NCI-H2081 treated with DMSO at 0.1 percent for 48 hours (cell line): ENCODE results near the gene DPP6.

Source experiments
- DNase-seq: peaks from one replicate; lab custom pipeline; 2025; lab: John Stamatoyannopoulos, UW

DPP6 gene

DNA sequence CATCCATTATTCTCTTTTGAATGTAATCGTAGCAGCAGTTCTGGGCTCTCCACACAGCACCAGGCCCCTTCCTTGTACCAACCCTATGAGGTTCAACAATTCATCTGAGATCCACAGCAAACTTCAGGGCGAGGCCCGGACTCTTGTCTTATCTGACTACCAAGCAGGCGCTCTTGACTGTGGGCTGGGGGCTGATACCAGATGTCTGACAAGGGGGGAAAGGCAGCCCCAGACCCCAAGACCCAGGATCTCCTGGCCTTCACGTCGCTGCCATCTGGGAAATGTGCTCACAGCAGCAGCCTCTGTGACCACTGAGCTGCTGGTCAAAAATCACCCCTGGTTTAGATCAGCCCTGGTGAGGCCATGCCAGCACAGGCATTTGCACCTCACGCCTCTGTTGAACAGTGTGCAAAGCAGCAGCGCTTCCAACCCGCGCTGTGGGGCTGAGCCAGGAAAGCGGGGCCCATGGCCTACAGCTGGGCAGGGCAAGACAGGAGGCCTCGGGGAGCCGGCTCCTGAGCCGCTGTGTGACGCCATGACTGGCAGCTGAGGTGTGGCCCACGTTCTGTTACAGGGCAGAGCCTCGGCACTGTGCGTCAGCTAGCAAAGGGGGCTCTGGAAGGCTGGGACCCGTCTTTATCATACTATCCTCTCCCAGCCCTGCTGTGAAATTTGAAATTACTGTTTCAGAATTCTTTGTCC is 806.8 kb downstream of the DPP6 start:
- DNase-seq, result no peak

DNA sequence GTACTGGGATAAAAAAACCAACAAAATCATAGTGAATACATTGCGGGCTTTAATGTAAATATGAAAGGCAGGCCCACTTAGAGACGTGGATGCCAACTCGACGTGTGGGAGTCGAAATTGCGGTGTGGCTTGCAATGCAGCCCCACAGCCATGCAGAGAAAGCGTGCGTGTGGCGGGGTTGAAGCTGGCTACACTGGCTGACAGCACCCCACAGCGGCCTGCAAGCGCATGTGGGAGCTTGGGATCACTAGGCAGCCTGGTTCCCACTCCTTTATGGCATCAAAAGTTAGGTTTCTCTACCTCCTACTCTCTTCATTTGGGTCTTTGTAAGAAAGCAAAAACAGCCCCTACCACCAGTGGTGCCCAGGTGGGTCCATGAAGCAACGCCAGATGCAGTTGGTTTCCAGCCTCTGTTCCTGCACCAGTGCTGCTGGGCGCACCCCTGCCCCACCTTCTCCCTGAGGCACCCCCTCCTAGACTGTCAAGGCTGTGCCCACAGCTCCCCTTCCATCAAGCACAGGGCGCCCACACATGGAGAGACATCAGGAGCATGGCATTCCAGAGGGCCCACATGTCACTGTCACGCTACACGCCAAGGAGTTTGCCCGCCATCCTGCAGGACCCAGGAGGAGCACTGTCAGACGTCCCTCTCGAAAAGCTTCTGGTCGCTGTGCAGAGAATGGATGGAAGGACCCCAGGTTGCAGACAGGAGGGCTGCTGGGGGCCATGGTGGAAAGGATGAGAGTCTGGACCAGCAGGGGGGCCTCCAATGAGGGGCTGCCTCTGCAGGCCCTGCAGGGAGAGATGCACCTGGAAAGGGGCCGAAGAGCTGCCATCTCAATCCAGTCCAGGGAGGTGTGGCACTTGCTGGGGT is 807.8 kb downstream of the DPP6 start:
- DNase-seq, result no peak

GRCh38 chr7:154860621-154861375 is 808.6 kb downstream of the DPP6 start:
- DNase-seq, result no peak

GRCh38 chr7:154861589-154861988 is 809.4 kb downstream of the DPP6 start:
- no peak for DNase-seq

DNA sequence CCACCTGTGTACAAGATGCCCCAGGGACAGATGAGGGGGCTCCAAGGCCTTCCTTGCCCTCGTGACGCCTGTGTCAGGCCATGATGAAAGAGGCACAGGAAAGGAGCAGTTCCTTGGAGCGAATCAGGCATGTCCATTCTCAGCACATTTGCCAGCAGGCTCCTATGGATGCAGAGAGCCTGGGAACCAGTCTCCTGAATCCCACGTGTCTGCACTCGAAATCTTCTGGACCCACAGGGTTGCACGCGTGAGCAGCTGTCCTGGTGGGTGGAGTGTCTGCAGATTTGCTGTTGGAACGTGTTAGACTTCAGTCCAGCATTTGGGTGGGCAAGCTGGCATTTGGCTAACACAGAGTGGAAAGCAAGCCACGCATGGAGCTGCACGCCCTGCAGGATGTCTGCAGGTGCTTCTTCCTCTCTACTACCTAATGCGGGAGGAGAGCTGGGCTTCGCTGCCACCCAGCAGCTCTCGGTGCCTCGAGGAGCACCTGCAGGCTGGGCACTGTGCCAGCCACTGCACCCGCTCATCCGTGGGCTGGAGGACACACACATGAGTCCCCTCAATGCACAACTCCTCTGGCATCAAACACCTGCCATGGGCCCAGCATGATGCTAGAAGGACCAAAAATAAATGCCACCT is 810.1 kb downstream of the DPP6 start:
- DNase-seq, result no peak

- DNase-seq, result no peak
Measured at GRCh38 chr7:154863766-154864522, 811.7 kb downstream of the DPP6 start.

DNA sequence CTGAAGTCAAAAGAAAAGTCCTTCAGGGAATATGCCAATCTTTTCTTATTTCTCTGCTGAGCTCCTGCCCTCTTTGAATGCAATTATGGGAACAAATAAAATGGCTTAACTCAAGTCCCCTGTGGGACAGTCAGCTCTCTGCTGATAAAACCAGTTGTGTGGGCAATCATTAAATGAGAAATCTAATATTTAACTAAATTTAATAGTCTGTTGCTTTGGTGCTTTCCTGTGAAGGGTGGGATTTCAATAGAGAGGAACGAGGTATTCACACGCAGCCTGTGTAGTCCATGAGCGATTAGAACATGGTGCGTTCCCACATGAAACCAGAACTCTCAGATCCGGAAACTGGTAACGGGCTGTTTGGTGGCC is 812.3 kb downstream of the DPP6 start:
- no peak for DNase-seq

GRCh38 chr7:154865984-154866685 is 813.9 kb downstream of the DPP6 start:
- DNase-seq, result no peak

- no peak for DNase-seq
Measured at GRCh38 chr7:154867068-154867467, 814.9 kb downstream of the DPP6 start.

DNA sequence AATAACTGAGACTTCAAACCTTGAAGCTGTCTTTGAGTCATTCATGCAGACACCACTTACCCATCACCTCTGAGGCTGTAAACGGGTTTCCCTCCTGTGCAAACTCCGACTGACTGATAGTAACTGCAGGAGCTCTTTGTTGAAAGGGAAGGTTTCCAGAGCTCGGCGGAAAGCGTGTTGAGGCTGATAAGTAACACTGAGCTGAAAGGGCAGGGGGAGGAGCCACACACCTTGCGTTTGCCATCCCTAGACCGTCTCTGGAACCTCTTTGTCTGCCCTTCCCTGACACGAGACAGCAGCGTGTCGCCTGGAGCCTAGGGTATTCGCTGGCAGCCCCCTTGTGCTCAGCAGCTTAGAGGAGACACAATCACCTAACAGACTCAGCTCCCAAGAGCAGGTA is 816.7 kb downstream of the DPP6 start:
- DNase-seq, result no peak

GRCh38 chr7:154869436-154869835 is 817.2 kb downstream of the DPP6 start:
- no peak for DNase-seq

DNA sequence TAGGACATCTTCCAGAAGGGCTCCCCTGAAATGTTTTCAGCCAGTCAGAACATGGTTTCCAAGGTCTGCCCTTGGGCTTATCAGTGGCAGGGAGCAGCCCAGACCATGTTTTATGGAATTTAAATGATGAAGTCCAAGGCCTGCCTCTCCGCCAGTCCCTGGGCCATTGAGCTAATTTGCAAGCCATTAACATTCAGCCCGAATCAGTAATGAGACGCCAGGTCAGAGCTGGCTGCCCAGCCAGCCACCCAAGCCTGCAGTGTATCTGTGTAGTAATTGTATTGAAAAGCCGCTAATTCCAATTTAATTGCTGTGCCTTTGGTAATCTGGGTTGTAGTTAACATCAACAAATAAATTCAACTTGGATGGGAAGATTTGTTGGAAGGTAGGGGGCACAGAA is 819.3 kb downstream of the DPP6 start:
- DNase-seq, result no peak

DNA sequence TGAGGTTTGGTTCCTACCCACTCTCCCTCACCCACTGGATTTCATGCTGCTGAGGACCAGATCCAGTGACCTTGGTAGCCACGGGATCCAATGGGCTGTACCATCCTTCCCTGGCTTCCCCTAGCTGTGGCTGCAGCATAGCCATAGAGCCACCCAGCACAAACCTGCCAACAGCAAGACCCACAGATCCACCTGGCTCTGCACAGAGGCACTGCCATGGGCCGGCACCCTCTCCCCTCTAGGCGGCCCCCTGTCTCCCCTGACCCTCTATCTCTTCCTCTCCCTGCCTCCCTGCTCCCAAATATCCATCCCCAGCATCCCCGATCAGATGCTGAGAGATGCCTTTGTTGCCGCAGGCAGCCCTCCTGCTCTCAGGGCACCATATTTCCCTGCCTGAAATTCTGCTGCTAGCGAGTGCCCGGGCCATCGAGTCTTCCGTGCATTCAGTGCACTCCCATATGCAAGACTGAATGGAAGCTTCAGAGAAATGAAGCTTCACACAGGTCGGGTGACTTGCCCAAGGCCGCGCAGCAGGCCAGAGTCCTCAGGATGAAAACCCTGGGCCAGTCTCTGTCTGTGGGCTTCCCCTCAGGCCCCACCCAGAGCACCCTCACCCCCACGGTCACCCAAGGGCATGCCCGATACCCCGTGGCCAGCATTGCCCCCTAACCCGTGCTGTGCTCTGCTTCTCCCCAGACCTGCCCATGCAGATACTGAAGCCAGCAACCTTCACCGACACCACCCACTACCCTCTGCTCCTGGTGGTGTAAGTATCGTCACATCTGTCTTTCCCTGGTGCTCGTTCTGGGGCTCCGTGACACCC is 819.9 kb downstream of the DPP6 start:
- DNase-seq, result no peak

DNA sequence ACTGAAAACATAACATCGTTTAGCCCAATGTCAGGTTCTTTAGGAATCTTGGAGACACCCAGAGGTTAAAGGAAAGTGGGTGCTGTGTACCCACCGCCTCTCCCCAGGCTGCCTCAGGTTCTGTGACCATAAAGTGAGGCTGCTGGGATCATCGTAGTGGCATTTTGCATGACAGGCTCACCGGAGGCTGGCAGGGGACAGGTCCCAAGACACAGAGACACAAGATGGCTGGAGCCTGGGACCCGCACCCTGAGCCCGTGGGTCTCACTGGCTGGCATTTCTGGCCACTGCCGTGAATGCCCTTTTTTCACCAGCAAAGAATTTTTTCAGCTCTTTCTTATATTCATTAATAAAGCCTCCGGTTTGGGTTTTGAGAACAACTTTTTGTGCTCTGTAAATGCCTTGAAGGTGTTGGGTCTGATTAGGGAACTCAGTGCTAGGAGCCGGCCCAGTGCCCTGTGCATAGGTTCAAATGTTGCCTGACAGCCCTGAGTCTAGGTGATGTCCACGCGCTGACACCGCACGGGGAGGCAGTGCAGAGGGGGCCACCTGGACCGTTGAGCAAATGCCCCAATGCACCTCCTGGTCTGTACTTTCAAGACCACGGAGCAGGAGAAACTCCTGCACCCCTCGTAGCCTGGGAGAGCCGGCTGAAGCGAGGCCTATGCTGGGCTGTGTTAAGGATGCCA is 820.8 kb downstream of the DPP6 start:
- DNase-seq, result no peak

DNA sequence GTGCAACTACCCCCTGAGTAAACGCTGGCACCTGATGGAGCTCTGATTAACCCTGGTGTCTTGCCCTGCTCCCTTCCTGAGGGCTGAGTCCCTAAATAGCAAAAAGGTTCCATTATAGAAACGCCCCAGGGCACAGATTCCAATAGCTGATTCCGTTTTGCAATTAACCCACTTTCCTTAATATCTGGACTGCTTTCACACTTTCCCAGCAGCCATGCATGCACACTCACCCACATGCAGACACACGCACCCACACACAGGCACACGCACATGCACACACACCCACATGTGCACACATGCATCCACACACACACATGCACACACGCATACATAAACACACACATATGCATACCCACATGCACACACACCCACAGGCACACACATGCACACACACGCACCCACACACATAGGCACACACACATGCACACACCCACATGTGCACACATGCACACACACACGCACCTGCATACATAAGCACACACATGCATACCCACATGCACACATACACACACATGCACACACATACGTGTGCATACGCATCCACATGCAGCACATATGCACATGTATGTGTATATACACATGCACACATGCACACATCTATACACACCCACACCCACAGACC is 821.4 kb downstream of the DPP6 start:
- DNase-seq, result no peak

GRCh38 chr7:154874409-154875113 is 822.4 kb downstream of the DPP6 start:
- no peak for DNase-seq

DNA sequence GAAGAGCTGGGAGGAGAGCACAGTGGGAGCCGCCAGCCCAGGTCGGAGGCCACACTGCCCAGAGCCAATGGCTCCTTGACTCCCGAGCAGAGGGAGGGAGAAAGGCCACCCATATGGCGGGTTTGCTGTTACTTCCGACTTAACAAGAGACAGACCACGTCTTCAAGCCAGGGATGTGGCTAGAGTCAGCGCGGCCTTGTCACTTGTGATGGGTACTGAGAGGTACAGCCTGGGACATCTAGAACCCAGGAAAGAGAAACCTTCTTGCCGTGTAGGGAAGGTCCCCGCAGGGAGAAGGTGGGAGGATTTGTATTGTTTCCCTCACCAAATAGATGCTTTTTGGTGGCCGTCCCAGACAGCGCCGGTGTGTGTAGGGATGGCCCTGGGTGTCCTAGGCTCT is 823.1 kb downstream of the DPP6 start:
- DNase-seq, result no peak

DNA sequence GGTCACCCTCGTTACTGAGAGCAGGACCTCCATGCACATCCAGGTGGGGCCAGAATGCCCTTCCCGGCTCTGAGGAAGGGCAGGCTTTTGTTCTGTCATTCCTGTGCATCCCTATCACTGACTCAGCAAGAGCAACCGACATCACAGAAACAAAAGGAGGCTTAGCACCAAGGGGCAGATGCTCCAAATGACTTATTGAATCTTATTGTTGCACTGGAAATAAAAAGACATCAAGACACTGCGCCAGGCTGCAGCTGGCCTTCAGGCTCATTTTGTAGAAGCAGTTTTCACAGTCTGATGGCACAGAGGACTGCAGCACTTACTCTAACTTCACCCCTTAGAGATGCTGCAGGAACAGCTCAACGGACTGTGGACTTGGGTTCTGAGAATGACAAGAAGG is 824.3 kb downstream of the DPP6 start:
- DNase-seq, result no peak
